Thoracic aorta (tissue), 2 donors: Measurements from ENCODE around the gene CCDC83. TPM values are rescaled to one million over a fixed set of nuclear protein-coding genes. Genes with fewer than 3 reads are reported as not detected.

ENCODE experiments used
- ATAC-seq: fragments of 150-250 bp; one replicate; pipeline ENCODE4 v1.8.0; 2017; ENCODE audit warnings: low read depth; ENCODE audit not compliant: insufficient number of reproducible peaks, low FRiP score
- DNase-seq: peaks from one replicate; pipeline ENCODE4 v3.0.0-alpha.2; 2020; ENCODE audit warnings: low spot score
- H3K27ac ChIP-seq, 2 donors: fragments of 200-600 bp; sonication (generic); 1 replicate in 1 of 2; 2 replicates in 1 of 2; pipeline ENCODE4 v1.5.1; 2016; ENCODE audit warnings: mild to moderate bottlenecking in 2 of 2, moderate library complexity in 2 of 2
- H3K27me3 ChIP-seq: fragments of 200-600 bp; sonication (generic); replicated peaks from 2 replicates; pipeline ENCODE4 v1.6.0; 2016; ENCODE audit warnings: mild to moderate bottlenecking; ENCODE audit not compliant: insufficient read depth
- H3K36me3 ChIP-seq: fragments of 200-600 bp; sonication (generic); one replicate; pipeline ENCODE4 v1.5.1; 2016
- H3K4me1 ChIP-seq, 2 donors: fragments of 200-600 bp; sonication (generic); 1 replicate in 1 of 2; 2 replicates in 1 of 2; pipeline versions ENCODE4 v1.5.1 to v1.6.0; 2016; ENCODE audit warnings: low read depth in 2 of 2, mild to moderate bottlenecking in 1 of 2; ENCODE audit not compliant: control insufficient read depth in 1 of 2
- H3K4me3 ChIP-seq: fragments of 200-600 bp; sonication (generic); 2 replicates; pipeline ENCODE4 v1.5.1; 2016; ENCODE audit warnings: mild to moderate bottlenecking
- H3K9me3 ChIP-seq: fragments of 200-600 bp; sonication (generic); 2 replicates; pipeline ENCODE4 v1.5.1; 2016
- total RNA-seq, 2 donors: library from RNA; depleted of rRNA; stranded (reverse); fragments of >200 nt; gene quantifications; one replicate each; pipeline versions ENCODE4 v1.1.0 to v1.2.3, GENCODE V29; 2016
- TF ChIP-seq, protein P1 (sequence below): fragments of 200-600 bp; sonication (generic); IDR thresholded peaks from one replicate; pipeline ENCODE4 v1.5.1; 2019; ENCODE audit warnings: antibody characterized with exemption

CCDC83 gene
- total RNA-seq, 2 donors from 2014 or later = not detected

DNA sequence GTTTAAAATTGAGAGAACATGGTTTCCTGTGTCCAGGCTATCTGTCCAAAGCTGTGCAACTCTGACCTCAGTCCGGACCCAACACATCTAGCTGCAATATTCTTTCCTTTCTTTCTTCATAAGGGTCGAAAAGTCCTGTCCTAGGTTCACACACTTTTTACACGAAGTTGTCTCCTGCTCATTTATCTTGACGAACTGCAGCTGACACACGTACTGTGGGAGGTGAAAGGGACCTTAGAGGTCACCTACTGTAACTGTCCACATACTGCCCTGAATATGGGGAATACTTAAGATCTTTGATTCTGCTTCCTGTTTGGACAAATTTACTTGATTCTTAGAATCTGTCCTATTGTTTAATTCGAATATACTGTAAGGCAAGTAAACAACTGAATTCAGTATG lies 105.9 kb downstream of the CCDC83 start:
- no peak for ATAC-seq
- TF ChIP-seq, protein P1, sequence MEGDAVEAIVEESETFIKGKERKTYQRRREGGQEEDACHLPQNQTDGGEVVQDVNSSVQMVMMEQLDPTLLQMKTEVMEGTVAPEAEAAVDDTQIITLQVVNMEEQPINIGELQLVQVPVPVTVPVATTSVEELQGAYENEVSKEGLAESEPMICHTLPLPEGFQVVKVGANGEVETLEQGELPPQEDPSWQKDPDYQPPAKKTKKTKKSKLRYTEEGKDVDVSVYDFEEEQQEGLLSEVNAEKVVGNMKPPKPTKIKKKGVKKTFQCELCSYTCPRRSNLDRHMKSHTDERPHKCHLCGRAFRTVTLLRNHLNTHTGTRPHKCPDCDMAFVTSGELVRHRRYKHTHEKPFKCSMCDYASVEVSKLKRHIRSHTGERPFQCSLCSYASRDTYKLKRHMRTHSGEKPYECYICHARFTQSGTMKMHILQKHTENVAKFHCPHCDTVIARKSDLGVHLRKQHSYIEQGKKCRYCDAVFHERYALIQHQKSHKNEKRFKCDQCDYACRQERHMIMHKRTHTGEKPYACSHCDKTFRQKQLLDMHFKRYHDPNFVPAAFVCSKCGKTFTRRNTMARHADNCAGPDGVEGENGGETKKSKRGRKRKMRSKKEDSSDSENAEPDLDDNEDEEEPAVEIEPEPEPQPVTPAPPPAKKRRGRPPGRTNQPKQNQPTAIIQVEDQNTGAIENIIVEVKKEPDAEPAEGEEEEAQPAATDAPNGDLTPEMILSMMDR = no peak
- H3K9me3 ChIP-seq = no peaks in the 10 kb centered on the region
- H3K27me3 ChIP-seq = no peaks in the 10 kb centered on the region
- peaks cover 0 to 6% of the 10 kb centered on the region in 2 donors for H3K4me1 ChIP-seq
- DNase-seq = no peak
- peaks cover 22% of the 10 kb centered on the region for H3K36me3 ChIP-seq
- H3K27ac ChIP-seq = no peak overlapping the region
- no peak overlapping the region for H3K4me3 ChIP-seq

DNA sequence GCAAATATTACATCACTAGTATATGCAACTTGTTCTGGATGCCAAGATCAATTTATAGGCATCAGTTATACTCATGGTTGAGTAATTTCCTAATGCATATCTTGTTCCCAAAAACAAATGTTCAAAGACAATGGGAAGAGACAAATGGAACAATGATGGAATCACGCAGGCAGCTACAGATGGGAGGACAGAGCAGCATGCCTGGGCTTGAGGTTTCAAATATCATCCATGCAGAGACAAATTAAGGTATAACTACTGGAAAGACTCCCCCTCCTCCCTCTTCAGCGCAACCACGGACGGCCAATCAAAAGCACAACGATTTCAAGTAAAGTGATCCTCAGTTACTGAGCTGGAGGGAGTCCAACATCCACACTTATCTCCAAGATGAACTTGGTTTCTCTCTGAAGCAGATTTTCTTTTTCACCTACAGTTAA lies 106.8 kb downstream of the CCDC83 start:
- Histone ChIP-seq H3K36me3 (peaks cover 22% of the 10 kb centered on the region), H3K4me3 (no peak overlapping the region), H3K27ac (no peak overlapping the region), H3K9me3 (no peaks in the 10 kb centered on the region), H3K27me3 (no peaks in the 10 kb centered on the region), H3K4me1 (peaks cover 0 to 2% of the 10 kb centered on the region in 2 donors)
- ATAC-seq (no peak), DNase-seq (no peak)
- TF ChIP-seq, protein P1 = no peak

DNA sequence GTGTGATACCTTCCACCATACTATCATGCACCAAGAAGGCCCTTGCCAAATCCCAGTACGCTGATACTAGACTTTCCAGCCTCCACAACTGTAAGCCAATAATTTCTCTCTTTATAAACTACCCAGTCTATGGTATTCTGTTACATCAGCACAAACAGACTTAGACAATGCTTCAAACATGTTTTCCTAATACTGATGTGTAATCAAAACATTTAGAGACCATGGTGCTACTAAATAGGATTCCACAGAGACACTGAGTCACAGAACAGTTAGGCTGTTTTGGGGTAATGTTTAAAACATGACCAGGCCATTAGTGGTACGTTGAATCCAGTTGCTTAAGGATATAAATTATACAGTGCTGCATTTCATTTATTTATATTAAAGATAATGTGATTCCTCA lies 110.0 kb downstream of the CCDC83 start:
- TF ChIP-seq, protein P1 = no peak
- ATAC-seq (no peak), DNase-seq (no peak)
- no peaks in the 10 kb centered on the region for H3K9me3 ChIP-seq
- H3K27ac ChIP-seq = no peak overlapping the region
- H3K36me3 ChIP-seq = peaks cover 15% of the 10 kb centered on the region
- H3K4me1 ChIP-seq = peaks cover 0 to 9% of the 10 kb centered on the region in 2 donors
- no peak overlapping the region for H3K4me3 ChIP-seq
- H3K27me3 ChIP-seq = no peaks in the 10 kb centered on the region

DNA sequence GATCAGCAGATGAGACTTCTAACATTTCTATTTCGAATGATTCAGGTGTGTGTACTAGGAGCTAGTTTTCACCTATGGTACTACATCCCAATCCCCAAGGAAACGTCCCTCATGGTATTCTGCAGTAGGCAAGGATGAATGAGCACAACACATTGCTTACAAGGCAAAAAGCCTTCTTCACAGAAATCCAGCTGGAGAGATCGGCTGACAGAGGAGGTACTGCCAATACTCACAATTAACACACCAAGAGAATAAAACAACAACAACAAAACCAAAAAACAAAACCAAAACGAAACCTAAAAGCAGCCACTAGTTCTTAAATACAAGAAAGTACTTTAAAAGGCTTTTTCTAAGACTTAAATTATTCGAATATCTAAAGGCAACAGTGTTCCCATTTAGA lies 112.3 kb downstream of the CCDC83 start:
- H3K4me3 ChIP-seq = no peak overlapping the region
- H3K4me1 ChIP-seq = peaks cover 0 to 9% of the 10 kb centered on the region in 2 donors
- H3K9me3 ChIP-seq = no peaks in the 10 kb centered on the region
- no peak for DNase-seq
- no peak overlapping the region for H3K27ac ChIP-seq
- peaks cover 26% of the 10 kb centered on the region for H3K36me3 ChIP-seq
- H3K27me3 ChIP-seq = no peaks in the 10 kb centered on the region
- no peak for ATAC-seq
- TF ChIP-seq, protein P1 = no peak

Other genes with a start within 250 kb of the CCDC83 start
- 10 to 100 TPM in 1 of 2 donors, 1 to 10 TPM in 1; 3.8 to 16.4 TPM for gene DLG2, start 228.0 kb upstream of the CCDC83 start, total RNA-seq
- 10 to 100 TPM; 36.8 to 51.7 TPM for gene TMEM126B, start 226.8 kb upstream of the CCDC83 start, total RNA-seq
- 10 to 100 TPM; 11.0 to 25.4 TPM for gene TMEM126A, start 207.4 kb upstream of the CCDC83 start, total RNA-seq
- 10 to 100 TPM; 74.9 to 88.3 TPM for gene CREBZF, start 190.3 kb upstream of the CCDC83 start, total RNA-seq
- 1 to 10 TPM in 1 of 2 donors, under 1 TPM in 1; 0.81 to 2.3 TPM for gene CCDC89, start 169.2 kb upstream of the CCDC83 start, total RNA-seq
- gene SYTL2, start 44.2 kb upstream of the CCDC83 start, total RNA-seq = 10 to 100 TPM; 27.8 to 36.0 TPM
- gene PICALM, start 213.7 kb downstream of the CCDC83 start, total RNA-seq = 100 to 1,000 TPM; 395 to 488 TPM